Panc1 (cell line): ENCODE measurements around the gene AHRR. TPM values are rescaled to one million over a fixed set of nuclear protein-coding genes. Genes with fewer than 3 reads are reported as not detected.

Experiments
- ATAC-seq: fragments of 200-7000 bp; cut with Tn5 transposase; 2 replicates; pipeline ENCODE4 v1.9.1; 2020; ENCODE audit warnings: mild to moderate bottlenecking, moderate library complexity
- BruUV-seq: library from RNA; stranded (reverse); fragments of 400-500 nt; replicated peaks from 2 replicates; lab custom pipeline; 2021; lab: Mats Ljungman, UMichigan
- CTCF ChIA-PET: fragments of 300-600 bp; sonication (Branson Sonifier 250); formaldehyde crosslinking; loops from one replicate; lab custom pipeline; 2022; ENCODE audit warnings: antibody characterized with exemption; lab: Charles Lee
- POLR2A ChIA-PET: fragments of 300-600 bp; sonication (Branson Sonifier 250); formaldehyde crosslinking; loops from one replicate; lab custom pipeline; 2022; ENCODE audit warnings: antibody characterized with exemption; lab: Charles Lee
- DNase-seq: peaks from one replicate; pipeline ENCODE4 v3.0.0-alpha.2; 2010; ENCODE audit warnings: low read depth, low spot score
- H3K27ac ChIP-seq: 2 replicates; pipeline ENCODE4 v1.5.1; 2011; ENCODE audit warnings: mild to moderate bottlenecking, low read length, inconsistent platforms
- H3K27me3 ChIP-seq: fragments of 200-500 bp; sonication (Bioruptor generic); 2 replicates; pipeline ENCODE4 v1.6.0; 2014; ENCODE audit warnings: low read length, inconsistent platforms; ENCODE audit not compliant: control insufficient read depth, insufficient read depth
- H3K36me3 ChIP-seq: fragments of 200-500 bp; sonication (Bioruptor generic); 2 replicates; pipeline ENCODE4 v1.5.1; 2014; ENCODE audit warnings: inconsistent platforms, mild to moderate bottlenecking, low read length, moderate library complexity; ENCODE audit not compliant: control insufficient read depth, insufficient read depth
- H3K4me1 ChIP-seq: 2 replicates; pipeline ENCODE4 v1.5.1; 2011; ENCODE audit warnings: inconsistent platforms, mild to moderate bottlenecking, low read length, moderate library complexity; ENCODE audit not compliant: control insufficient read depth, insufficient read depth
- H3K4me3 ChIP-seq, 2 experiments: 2 replicates each; pipeline ENCODE4 v1.5.1; 2011 to 2012; ENCODE audit warnings: low read depth in 2 of 2, low read length in 2 of 2, mild to moderate bottlenecking in 2 of 2, inconsistent platforms in 1 of 2, moderate library complexity in 1 of 2
- H3K9me3 ChIP-seq: fragments of 200-500 bp; sonication (Bioruptor generic); 2 replicates; pipeline ENCODE4 v1.5.1; 2014; ENCODE audit warnings: low read depth, mild to moderate bottlenecking, inconsistent platforms, low read length, moderate library complexity; ENCODE audit not compliant: control insufficient read depth, insufficient read depth
- POLR2AphosphoS5 ChIP-seq: IDR thresholded peaks from 2 replicates; pipeline ENCODE4 v1.6.1; 2012; ENCODE audit warnings: mild to moderate bottlenecking, low read depth, low read length, moderate library complexity
- REST ChIP-seq, 2 experiments: IDR thresholded peaks; 2 replicates each; pipeline ENCODE4 v1.6.1; 2011 to 2012; ENCODE audit warnings: low read depth in 2 of 2, control low read depth in 1 of 2, low read length in 1 of 2, mild to moderate bottlenecking in 1 of 2, moderate library complexity in 1 of 2; ENCODE audit not compliant: insufficient read depth in 1 of 2
- SIN3A ChIP-seq: IDR thresholded peaks from 2 replicates; pipeline ENCODE4 v1.6.1; 2012; ENCODE audit warnings: low read depth, mild to moderate bottlenecking, low read length, moderate library complexity, borderline replicate concordance; ENCODE audit not compliant: insufficient read depth
- TCF7L2 ChIP-seq: IDR thresholded peaks from 2 replicates; pipeline ENCODE4 v1.6.1; 2011; ENCODE audit warnings: mild to moderate bottlenecking, low read depth, low read length, inconsistent platforms
- in situ Hi-C: cut with HindIII; loops from 2 replicates; pipeline ENCODE4 v1.10.0; 2016; ENCODE audit warnings: low sequenced_read_pairs, low pct_unique_long_range_greater_than_20kb
- intact Hi-C: fragments of 100-400 bp; cut with micrococcal nuclease; formaldehyde crosslinking; loops from one replicate; pipeline ENCODE4 v1.10.0; 2022; ENCODE audit not compliant: unreplicated experiment
- total RNA-seq: library from RNA; stranded (reverse); gene quantifications from one replicate; pipeline ENCODE4 v1.2.1, GENCODE V29; 2021; ENCODE audit not compliant: unreplicated experiment
- TF ChIP-seq, protein P1 (sequence below): fragments of 450-650 bp; IDR thresholded peaks from 2 replicates; pipeline ENCODE4 v1.5.1; 2017; ENCODE audit warnings: mild to moderate bottlenecking

Gene AHRR
- total RNA-seq, 1 experiment from 2014 or later, result 23.6 TPM

DNA sequence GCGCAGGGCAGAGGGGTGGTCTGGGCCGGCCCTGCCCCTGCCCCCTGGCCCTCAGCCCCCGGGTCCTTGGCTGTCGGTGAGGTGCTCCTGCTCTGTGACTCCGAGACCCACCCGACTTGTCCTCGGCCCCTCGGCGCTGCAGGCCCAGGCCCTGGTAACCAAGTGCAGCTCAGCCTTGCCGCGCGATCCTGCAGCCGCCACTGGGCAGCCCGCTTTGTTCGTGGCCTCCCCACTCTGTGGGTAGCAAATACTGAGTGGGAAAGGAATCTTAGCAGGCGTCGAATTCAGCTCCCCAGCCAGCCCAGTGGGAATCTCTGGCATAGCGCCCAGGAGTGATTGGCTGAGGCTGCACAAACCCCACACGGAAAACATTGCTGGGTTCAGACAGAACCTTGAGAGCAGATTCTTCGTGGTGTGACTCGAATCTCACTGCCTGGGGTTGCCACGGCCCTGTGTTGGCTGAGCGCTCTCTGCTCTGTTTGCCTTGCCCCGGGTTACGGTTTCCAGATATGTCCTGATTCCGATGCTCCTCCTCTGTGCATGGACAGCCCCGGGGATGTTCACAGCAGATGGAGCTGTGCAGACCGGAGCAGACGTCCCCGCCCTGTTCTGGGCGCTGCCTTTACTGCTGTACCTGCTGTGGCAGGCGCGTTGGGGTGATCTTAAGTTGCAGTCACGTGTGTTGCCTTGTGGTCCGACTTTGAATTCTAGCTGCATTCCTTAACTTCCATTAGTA, 108.1 kb downstream of the AHRR start:
- H3K4me3 ChIP-seq, result no peak overlapping the region
- intact Hi-C loops (loop anchor here (5.0 kb wide), 1 partner anchor 112 kb away; no protein-coding TSS in a partner anchor), in situ Hi-C loops (no loop called here)
- no TSS peak for BruUV-seq
- POLR2A ChIA-PET, result no interaction called here
- CTCF ChIA-PET, result no interaction called here
- no peak for DNase-seq
- no peaks in the 10 kb centered on the region for H3K4me1 ChIP-seq
- TF ChIP-seq REST (IDR thresholded peaks at IDR 0.05; ENCODE audit: insufficient read depth in 1 of 2, low read depth in 2 of 2, low read length in 1 of 2) (no peak), POLR2AphosphoS5 (no peak), TCF7L2 (no peak), SIN3A (no peak)
- TF ChIP-seq, protein P1, sequence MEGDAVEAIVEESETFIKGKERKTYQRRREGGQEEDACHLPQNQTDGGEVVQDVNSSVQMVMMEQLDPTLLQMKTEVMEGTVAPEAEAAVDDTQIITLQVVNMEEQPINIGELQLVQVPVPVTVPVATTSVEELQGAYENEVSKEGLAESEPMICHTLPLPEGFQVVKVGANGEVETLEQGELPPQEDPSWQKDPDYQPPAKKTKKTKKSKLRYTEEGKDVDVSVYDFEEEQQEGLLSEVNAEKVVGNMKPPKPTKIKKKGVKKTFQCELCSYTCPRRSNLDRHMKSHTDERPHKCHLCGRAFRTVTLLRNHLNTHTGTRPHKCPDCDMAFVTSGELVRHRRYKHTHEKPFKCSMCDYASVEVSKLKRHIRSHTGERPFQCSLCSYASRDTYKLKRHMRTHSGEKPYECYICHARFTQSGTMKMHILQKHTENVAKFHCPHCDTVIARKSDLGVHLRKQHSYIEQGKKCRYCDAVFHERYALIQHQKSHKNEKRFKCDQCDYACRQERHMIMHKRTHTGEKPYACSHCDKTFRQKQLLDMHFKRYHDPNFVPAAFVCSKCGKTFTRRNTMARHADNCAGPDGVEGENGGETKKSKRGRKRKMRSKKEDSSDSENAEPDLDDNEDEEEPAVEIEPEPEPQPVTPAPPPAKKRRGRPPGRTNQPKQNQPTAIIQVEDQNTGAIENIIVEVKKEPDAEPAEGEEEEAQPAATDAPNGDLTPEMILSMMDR, result no peak
- H3K27ac ChIP-seq, result no peak overlapping the region
- no peaks in the 10 kb centered on the region for H3K27me3 ChIP-seq
- H3K36me3 ChIP-seq, result no peaks in the 10 kb centered on the region
- ATAC-seq, result no peak
- H3K9me3 ChIP-seq, result no peaks in the 10 kb centered on the region

DNA sequence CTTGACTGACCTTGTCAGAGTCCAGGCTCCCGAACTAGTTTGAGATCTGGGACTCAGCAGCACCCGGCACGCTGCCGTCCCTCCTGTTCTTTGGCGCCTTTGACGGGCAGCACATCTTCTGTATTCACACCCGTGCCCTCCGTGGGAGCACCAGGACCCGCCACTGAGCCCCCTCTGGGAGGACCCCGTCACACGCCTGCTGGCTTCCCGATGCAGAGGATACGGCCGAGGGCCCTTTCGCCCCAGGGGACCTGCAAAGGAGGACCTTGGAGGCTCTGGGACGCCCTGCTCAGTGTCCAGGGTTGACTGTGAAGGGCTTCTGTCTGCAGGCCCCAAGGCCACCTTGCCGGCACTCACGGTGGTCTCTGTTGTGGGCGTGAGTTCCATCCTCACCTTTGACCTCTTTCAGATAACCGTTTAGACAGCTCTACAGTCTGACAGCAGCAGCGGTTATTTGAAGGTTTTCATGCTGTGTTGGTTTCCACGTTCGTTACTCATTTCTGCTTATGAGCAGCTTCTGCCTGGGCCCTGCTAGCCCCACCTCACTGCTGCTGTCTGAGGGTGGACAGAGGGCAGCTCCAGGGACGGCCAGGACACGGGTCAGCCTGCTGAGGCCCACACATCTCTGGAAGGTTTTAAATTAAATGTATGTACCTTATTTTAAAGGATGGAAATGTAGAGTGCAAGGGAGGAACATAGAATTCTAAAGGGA, 108.9 kb downstream of the AHRR start:
- Histone ChIP-seq H3K9me3 (no peaks in the 10 kb centered on the region), H3K4me3 (no peak overlapping the region), H3K36me3 (no peaks in the 10 kb centered on the region), H3K27ac (no peak overlapping the region), H3K4me1 (no peaks in the 10 kb centered on the region), H3K27me3 (no peaks in the 10 kb centered on the region)
- in situ Hi-C loops (no loop called here), intact Hi-C loops (loop anchor here (5.0 kb wide), 1 partner anchor 113 kb away; no protein-coding TSS in a partner anchor)
- ATAC-seq, result no peak
- no TSS peak for BruUV-seq
- POLR2A ChIA-PET, result interaction anchor here (0.6 kb wide), 1 partner anchor 82 kb away, joined by 11 read pairs; no protein-coding TSS in a partner anchor
- TF ChIP-seq TCF7L2, result no peak
- TF ChIP-seq REST (IDR thresholded peaks at IDR 0.05; ENCODE audit: insufficient read depth in 1 of 2, low read depth in 2 of 2, low read length in 1 of 2), result no peak
- TF ChIP-seq POLR2AphosphoS5, result no peak
- TF ChIP-seq SIN3A, result no peak
- TF ChIP-seq, protein P1, result no peak
- no peak for DNase-seq
- CTCF ChIA-PET, result interaction anchor here (1.1 kb wide), 1 partner anchor 113 kb away, joined by 12 read pairs; no protein-coding TSS in a partner anchor
